ENCODE data around the gene CALML5.

Gene CALML5

DNA sequence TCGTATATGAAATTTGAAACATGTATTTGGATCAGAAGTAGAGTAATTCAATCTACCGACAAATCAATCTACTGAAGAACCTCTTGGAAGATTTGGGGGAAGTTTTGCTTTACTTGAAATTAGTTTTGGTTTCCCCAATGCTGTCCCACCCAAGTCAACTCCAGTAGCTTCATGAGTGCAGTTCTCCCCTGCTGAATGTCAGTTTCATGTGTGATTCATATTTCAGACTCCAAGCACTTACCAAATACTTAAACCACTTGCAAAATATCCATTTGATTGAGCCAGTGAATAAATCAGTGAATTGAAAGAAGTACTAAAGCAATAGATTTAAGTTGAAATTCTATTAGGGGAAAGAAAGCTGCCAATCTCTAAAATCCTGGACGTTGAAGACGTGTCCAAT lies 9.3 kb downstream of the CALML5 start:
- Histone ChIP-seq H3K4me3 (ENCODE audit: low read length) (no peak overlapping the region), H3K36me3 (replicated peaks; ENCODE audit: low read depth, low read length) (no peaks in the 10 kb centered on the region), H3K4me2 (ENCODE audit: low read length) (no peak overlapping the region), H3K4me1 (ENCODE audit: low read length) (no peaks in the 10 kb centered on the region), H2AFZ (ENCODE audit: low read depth, low read length) (no peak overlapping the region), H3K79me2 (ENCODE audit: low read length) (no peaks in the 10 kb centered on the region), H3K27me3 (ENCODE audit: low read depth, low read length) (peaks cover under 1% of the 10 kb centered on the region), H3K9me3 (ENCODE audit: insufficient read depth, low read length) (no peaks in the 10 kb centered on the region), H3K27ac (ENCODE audit: low read length) (no peak overlapping the region), H3K9ac (ENCODE audit: low read length) (no peak overlapping the region), H4K20me1 (ENCODE audit: insufficient read depth, low read length) (no peaks in the 10 kb centered on the region)
- no peak for TF ChIP-seq EZH2phosphoT487 (IDR thresholded peaks at IDR 0.05; ENCODE audit: low read depth)
- no peak for TF ChIP-seq CTCF (IDR thresholded peaks at IDR 0.05; ENCODE audit: low read depth, low read length)

DNA sequence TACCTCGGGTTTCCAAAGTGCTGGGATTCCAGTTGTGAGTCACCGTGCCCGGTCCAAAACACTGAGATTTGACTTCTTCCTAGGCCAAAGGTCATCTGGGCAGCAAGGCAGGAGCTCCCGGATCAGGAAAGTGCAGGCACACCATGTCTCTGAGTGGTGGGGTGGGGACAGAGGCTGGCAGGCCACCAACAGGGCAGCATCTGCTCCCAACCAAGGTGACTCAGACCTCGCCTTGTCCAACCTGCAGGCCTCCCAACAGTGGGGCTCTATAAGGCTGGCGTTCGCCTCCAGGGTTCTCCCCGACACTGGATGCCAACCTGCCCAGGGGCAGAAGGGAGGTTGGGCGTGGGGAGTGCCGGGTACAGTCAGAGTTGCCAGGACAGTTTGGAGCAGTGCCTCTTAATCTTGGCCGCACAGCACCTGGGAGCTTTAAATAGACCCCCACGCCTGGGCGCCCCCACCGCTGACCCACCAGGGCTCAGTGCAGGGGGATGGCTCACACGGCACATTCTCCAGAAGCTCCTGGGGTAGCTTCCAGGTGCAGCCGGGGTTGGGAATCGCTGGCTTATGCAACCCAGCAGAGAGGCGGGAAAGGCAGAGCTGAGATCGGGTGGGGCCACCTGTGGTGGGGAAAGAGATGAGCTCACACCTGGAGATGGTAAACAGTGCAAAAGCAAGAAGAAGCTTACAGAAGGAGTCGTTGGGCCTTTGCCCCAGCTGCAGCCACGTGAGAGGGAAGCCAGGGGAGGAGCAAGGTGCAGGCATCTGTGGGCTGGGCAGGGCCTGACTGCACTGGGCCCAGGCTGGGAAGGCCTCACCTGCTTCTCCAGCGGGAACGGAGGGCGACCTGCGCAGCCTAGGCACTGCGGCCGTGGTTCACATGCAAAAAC lies 10.9 kb downstream of the CALML5 start:
- Histone ChIP-seq H3K9ac (ENCODE audit: low read length) (no peak overlapping the region), H3K27me3 (ENCODE audit: low read depth, low read length) (peaks cover 4% of the 10 kb centered on the region), H3K4me1 (ENCODE audit: low read length) (no peaks in the 10 kb centered on the region), H3K79me2 (ENCODE audit: low read length) (no peaks in the 10 kb centered on the region), H3K27ac (ENCODE audit: low read length) (no peak overlapping the region), H3K36me3 (replicated peaks; ENCODE audit: low read depth, low read length) (no peaks in the 10 kb centered on the region), H3K4me3 (ENCODE audit: low read length) (no peak overlapping the region), H3K4me2 (ENCODE audit: low read length) (no peak overlapping the region), H2AFZ (ENCODE audit: low read depth, low read length) (no peak overlapping the region), H4K20me1 (ENCODE audit: insufficient read depth, low read length) (no peaks in the 10 kb centered on the region), H3K9me3 (ENCODE audit: insufficient read depth, low read length) (no peaks in the 10 kb centered on the region)
- no peak for TF ChIP-seq EZH2phosphoT487 (IDR thresholded peaks at IDR 0.05; ENCODE audit: low read depth)
- no peak for TF ChIP-seq CTCF (IDR thresholded peaks at IDR 0.05; ENCODE audit: low read depth, low read length)

GRCh38 chr10:5486853-5487235 lies 12.5 kb downstream of the CALML5 start:
- no peak overlapping the region for H3K4me3 ChIP-seq (ENCODE audit: low read length)
- TF ChIP-seq EZH2phosphoT487 (IDR thresholded peaks at IDR 0.05; ENCODE audit: low read depth): no peak
- no peak for TF ChIP-seq CTCF (IDR thresholded peaks at IDR 0.05; ENCODE audit: low read depth, low read length)
- no peak overlapping the region for H3K4me2 ChIP-seq (ENCODE audit: low read length)
- H3K27me3 ChIP-seq (ENCODE audit: low read depth, low read length): peaks cover 4% of the 10 kb centered on the region
- H2AFZ ChIP-seq (ENCODE audit: low read depth, low read length): no peak overlapping the region
- H4K20me1 ChIP-seq (ENCODE audit: insufficient read depth, low read length): no peaks in the 10 kb centered on the region
- no peak overlapping the region for H3K27ac ChIP-seq (ENCODE audit: low read length)
- no peaks in the 10 kb centered on the region for H3K79me2 ChIP-seq (ENCODE audit: low read length)
- no peaks in the 10 kb centered on the region for H3K4me1 ChIP-seq (ENCODE audit: low read length)
- H3K9ac ChIP-seq (ENCODE audit: low read length): no peak overlapping the region
- H3K36me3 ChIP-seq (replicated peaks; ENCODE audit: low read depth, low read length): no peaks in the 10 kb centered on the region
- H3K9me3 ChIP-seq (ENCODE audit: insufficient read depth, low read length): no peaks in the 10 kb centered on the region

DNA sequence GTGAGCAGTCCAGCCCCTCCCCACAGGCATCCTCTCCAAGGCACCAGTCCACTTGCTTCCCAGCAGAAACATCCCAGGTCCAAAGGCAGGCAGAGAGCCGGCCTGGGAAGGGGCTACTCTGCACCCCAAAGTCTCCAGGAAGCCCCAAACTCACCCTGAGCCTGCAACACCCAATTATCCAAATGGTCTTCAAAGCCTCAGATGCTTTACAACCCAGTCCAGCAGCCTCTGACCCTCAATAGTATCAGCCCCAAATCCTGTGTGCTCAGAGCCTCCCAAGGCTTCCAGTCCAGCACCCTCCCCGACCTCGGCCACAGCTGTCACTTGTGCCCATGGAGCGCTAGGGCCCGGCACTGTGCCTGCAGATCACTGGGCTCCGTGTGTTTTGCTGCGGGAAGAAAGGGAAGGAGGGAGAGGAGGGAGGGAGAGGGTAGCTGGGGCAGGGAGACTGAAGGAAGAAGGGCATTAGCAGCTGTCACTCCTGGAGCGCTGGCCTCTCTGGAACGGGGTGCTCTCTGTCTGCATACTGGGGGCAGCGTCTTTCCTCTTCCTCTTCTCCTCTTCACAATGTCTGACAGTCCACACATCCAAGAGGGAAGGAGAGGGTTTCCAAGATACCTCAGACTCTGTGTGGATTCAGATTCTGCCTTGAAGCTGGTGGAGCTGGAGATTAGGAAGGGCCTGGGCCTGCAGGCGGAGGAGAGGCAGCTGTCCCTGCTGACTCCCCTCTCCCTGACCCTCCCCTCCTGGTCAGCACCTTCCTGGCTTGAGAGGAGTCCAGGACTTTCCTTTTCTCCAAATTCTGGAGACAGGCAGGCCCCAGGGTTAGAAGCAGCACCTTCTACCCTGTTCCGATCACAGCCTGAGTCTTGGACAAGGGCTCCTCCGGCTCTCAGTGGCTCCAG lies 13.2 kb downstream of the CALML5 start:
- Histone ChIP-seq H3K9me3 (ENCODE audit: insufficient read depth, low read length) (no peaks in the 10 kb centered on the region), H3K9ac (ENCODE audit: low read length) (no peak overlapping the region), H2AFZ (ENCODE audit: low read depth, low read length) (no peak overlapping the region), H3K4me3 (ENCODE audit: low read length) (no peak overlapping the region), H3K36me3 (replicated peaks; ENCODE audit: low read depth, low read length) (no peaks in the 10 kb centered on the region), H4K20me1 (ENCODE audit: insufficient read depth, low read length) (no peaks in the 10 kb centered on the region), H3K27me3 (ENCODE audit: low read depth, low read length) (peaks cover 4% of the 10 kb centered on the region), H3K27ac (ENCODE audit: low read length) (no peak overlapping the region), H3K4me2 (ENCODE audit: low read length) (no peak overlapping the region), H3K4me1 (ENCODE audit: low read length) (no peaks in the 10 kb centered on the region), H3K79me2 (ENCODE audit: low read length) (no peaks in the 10 kb centered on the region)
- no peak for TF ChIP-seq CTCF (IDR thresholded peaks at IDR 0.05; ENCODE audit: low read depth, low read length)
- TF ChIP-seq EZH2phosphoT487 (IDR thresholded peaks at IDR 0.05; ENCODE audit: low read depth): no peak
